HepG2 (cell line): ENCODE results near the gene TAS1R3. TPM values are rescaled to one million over a fixed set of nuclear protein-coding genes. Genes with fewer than 3 reads are reported as not detected.

Experiments used
- MZF1 ChIP-seq: sonication (generic); formaldehyde crosslinking; IDR thresholded peaks from 2 replicates; pipeline ENCODE4 v1.8.1; 2023; ENCODE audit warnings: mild to moderate bottlenecking, missing genetic modification reagents, borderline replicate concordance
- NCOA1 ChIP-seq: sonication (generic); formaldehyde crosslinking; IDR thresholded peaks from 2 replicates; pipeline ENCODE4 v1.9.0; 2021; ENCODE audit warnings: missing genetic modification reagents
- SALL1 ChIP-seq: sonication (generic); formaldehyde crosslinking; IDR thresholded peaks from 2 replicates; pipeline ENCODE4 v1.8.0; 2022; ENCODE audit warnings: mild to moderate bottlenecking, missing genetic modification reagents
- SOX13 ChIP-seq, 3 experiments: fragments of 450-650 bp in 1 of 3; sonication (generic) in 1 of 3; formaldehyde crosslinking in 1 of 3; IDR thresholded peaks in 2 of 3; conservative IDR thresholded peaks in 1 of 3; 2 replicates each; pipeline versions ENCODE4 v1.5.0 to v1.6.1; 2016 to 2020; ENCODE audit warnings: antibody characterized with exemption in 1 of 3, mild to moderate bottlenecking in 1 of 3, missing compliant biosample characterization in 1 of 3, missing genetic modification reagents in 1 of 3, moderate library complexity in 1 of 3
- ZNF432 ChIP-seq: sonication (generic); formaldehyde crosslinking; IDR thresholded peaks from 2 replicates; pipeline ENCODE4 v1.5.0; 2020; ENCODE audit warnings: missing genetic modification reagents, mild to moderate bottlenecking, borderline replicate concordance
- ZNF543 ChIP-seq: sonication (generic); formaldehyde crosslinking; IDR thresholded peaks from 2 replicates; pipeline ENCODE4 v1.4.0; 2020; ENCODE audit warnings: mild to moderate bottlenecking, missing genetic modification reagents
- ZNF567 ChIP-seq: sonication (generic); formaldehyde crosslinking; IDR thresholded peaks from 2 replicates; pipeline ENCODE4 v1.8.1; 2023; ENCODE audit warnings: mild to moderate bottlenecking, missing genetic modification reagents, borderline replicate concordance
- ZNF672 ChIP-seq: sonication (generic); formaldehyde crosslinking; IDR thresholded peaks from 2 replicates; pipeline ENCODE4 v1.8.1; 2022; ENCODE audit warnings: missing genetic modification reagents
- polyA plus RNA-seq, 8 experiments: library from polyadenylated mRNA; depleted of rRNA in 3 of 8; stranded (reverse) in 7 of 8; unstranded in 1 of 8; fragments of >200 nt; fragmentation: Illumina TruSeq in 4 of 8; extraction: Trizol in 4 of 8; gene quantifications; 2 replicates each; pipeline versions ENCODE4 v1.2.1 to v1.2.3, GENCODE V29; 2011 to 2016; ENCODE audit warnings: low read depth in 4 of 8, missing spikeins in 1 of 8, mixed read lengths in 1 of 8; ENCODE audit not compliant: insufficient read depth in 1 of 8
- total RNA-seq, 5 experiments: library from RNA; depleted of rRNA; stranded (reverse); fragments of >200 nt; fragmentation: Illumina TruSeq; extraction: Trizol; gene quantifications; 2 replicates each; pipeline ENCODE4 v1.2.3, GENCODE V29; 2016; ENCODE audit warnings: low read depth in 1 of 5
- TF ChIP-seq, protein P1 (sequence below), 2 experiments: fragments of 450-650 bp in 1 of 2; sonication (generic) in 1 of 2; formaldehyde crosslinking in 1 of 2; IDR thresholded peaks; 2 replicates each; pipeline versions ENCODE4 v1.6.1 to v1.8.0; 2016 to 2022; ENCODE audit warnings: antibody characterized with exemption in 1 of 2, mild to moderate bottlenecking in 1 of 2, missing genetic modification reagents in 1 of 2
- TF ChIP-seq, protein P2 (sequence below): sonication (generic); formaldehyde crosslinking; IDR thresholded peaks from 2 replicates; pipeline ENCODE4 v1.8.1; 2023; ENCODE audit warnings: mild to moderate bottlenecking, missing genetic modification reagents
- TF ChIP-seq, protein P3 (sequence below): sonication (generic); formaldehyde crosslinking; IDR thresholded peaks from 2 replicates; pipeline ENCODE4 v1.8.0; 2022; ENCODE audit warnings: missing genetic modification reagents, mild to moderate bottlenecking, moderate library complexity, borderline replicate concordance
- TF ChIP-seq, protein P4 (sequence below): IDR thresholded peaks from 2 replicates; pipeline ENCODE4 v1.6.1; 2016; ENCODE audit warnings: missing biosample characterization, missing genetic modification reagents, low read depth

TAS1R3 gene
- total and polyA plus RNA-seq, 2 of the 13 experiments (the other 11 are each of a cell fraction or from before 2014, with no cell fraction given): 0.13 to 0.15 TPM

DNA sequence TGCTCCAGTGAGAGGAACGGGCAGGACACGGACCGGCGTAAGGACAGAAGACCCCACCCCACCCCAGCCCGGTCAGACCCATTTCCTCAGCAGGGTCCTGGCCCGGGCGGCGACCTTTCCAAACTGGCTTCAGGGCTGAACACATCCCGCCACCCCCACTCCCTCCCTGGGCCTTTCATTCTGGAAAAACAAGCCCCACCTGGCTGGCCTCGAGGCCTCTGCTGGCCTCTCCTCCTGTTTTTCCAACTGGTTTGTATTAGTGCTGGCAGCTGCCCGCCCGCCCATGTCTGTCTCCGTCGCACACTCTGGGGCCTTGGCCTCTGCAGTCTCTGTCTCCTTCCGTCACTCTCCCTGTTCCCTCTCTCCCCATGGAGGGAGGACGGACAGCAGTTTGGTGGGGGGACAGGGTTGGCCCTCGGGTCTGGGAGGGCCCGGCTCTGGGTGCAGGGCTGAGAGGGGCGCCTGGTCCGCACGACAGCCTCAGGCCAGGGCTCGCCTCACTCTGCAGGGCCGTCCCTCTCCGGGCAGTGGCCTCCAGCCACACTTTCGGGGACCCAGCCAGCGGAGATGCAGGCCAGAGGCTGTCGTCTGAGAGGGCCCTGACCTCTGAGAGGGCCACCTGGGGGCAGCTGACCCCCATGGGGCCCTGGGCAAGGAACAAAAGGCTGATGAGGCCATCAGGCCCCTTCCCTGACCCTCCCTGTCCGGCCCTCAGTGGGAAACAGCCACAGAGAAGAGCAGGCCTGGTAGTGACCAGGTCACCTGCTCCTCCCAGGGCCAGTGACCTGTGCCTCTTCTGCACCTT, 28.8 kb downstream of the TAS1R3 start (continued):
- TF ChIP-seq, protein P1, sequence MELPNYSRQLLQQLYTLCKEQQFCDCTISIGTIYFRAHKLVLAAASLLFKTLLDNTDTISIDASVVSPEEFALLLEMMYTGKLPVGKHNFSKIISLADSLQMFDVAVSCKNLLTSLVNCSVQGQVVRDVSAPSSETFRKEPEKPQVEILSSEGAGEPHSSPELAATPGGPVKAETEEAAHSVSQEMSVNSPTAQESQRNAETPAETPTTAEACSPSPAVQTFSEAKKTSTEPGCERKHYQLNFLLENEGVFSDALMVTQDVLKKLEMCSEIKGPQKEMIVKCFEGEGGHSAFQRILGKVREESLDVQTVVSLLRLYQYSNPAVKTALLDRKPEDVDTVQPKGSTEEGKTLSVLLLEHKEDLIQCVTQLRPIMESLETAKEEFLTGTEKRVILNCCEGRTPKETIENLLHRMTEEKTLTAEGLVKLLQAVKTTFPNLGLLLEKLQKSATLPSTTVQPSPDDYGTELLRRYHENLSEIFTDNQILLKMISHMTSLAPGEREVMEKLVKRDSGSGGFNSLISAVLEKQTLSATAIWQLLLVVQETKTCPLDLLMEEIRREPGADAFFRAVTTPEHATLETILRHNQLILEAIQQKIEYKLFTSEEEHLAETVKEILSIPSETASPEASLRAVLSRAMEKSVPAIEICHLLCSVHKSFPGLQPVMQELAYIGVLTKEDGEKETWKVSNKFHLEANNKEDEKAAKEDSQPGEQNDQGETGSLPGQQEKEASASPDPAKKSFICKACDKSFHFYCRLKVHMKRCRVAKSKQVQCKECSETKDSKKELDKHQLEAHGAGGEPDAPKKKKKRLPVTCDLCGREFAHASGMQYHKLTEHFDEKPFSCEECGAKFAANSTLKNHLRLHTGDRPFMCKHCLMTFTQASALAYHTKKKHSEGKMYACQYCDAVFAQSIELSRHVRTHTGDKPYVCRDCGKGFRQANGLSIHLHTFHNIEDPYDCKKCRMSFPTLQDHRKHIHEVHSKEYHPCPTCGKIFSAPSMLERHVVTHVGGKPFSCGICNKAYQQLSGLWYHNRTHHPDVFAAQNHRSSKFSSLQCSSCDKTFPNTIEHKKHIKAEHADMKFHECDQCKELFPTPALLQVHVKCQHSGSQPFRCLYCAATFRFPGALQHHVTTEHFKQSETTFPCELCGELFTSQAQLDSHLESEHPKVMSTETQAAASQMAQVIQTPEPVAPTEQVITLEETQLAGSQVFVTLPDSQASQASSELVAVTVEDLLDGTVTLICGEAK (IDR thresholded peaks at IDR 0.05): no peak
- TF ChIP-seq, protein P1 (CRISPR knock-in tag; IDR thresholded peaks at IDR 0.05): peak; percentile 47; the same call in 1 of the 2 replicates
- TF ChIP-seq MZF1: no peak
- TF ChIP-seq, protein P2, sequence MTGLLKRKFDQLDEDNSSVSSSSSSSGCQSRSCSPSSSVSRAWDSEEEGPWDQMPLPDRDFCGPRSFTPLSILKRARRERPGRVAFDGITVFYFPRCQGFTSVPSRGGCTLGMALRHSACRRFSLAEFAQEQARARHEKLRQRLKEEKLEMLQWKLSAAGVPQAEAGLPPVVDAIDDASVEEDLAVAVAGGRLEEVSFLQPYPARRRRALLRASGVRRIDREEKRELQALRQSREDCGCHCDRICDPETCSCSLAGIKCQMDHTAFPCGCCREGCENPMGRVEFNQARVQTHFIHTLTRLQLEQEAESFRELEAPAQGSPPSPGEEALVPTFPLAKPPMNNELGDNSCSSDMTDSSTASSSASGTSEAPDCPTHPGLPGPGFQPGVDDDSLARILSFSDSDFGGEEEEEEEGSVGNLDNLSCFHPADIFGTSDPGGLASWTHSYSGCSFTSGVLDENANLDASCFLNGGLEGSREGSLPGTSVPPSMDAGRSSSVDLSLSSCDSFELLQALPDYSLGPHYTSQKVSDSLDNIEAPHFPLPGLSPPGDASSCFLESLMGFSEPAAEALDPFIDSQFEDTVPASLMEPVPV: peak; percentile 90
- TF ChIP-seq NCOA1 (CRISPR knock-in tag): no peak
- no peak for TF ChIP-seq ZNF432
- peak; percentile 81 for TF ChIP-seq ZNF543
- TF ChIP-seq, protein P3, sequence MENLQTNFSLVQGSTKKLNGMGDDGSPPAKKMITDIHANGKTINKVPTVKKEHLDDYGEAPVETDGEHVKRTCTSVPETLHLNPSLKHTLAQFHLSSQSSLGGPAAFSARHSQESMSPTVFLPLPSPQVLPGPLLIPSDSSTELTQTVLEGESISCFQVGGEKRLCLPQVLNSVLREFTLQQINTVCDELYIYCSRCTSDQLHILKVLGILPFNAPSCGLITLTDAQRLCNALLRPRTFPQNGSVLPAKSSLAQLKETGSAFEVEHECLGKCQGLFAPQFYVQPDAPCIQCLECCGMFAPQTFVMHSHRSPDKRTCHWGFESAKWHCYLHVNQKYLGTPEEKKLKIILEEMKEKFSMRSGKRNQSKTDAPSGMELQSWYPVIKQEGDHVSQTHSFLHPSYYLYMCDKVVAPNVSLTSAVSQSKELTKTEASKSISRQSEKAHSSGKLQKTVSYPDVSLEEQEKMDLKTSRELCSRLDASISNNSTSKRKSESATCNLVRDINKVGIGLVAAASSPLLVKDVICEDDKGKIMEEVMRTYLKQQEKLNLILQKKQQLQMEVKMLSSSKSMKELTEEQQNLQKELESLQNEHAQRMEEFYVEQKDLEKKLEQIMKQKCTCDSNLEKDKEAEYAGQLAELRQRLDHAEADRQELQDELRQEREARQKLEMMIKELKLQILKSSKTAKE: peak; percentile 69
- TF ChIP-seq ZNF672 (CRISPR knock-in tag): no peak
- peak; percentile 84 for TF ChIP-seq SOX13 (IDR thresholded peaks at IDR 0.05)
- peak in 1 of 2 experiments; percentile 98; a peak in 2 of 4 replicates for TF ChIP-seq SOX13 (CRISPR knock-in tag; conservative IDR thresholded peaks at IDR 0.05 in 1 of 2, IDR thresholded peaks at IDR 0.05 in 1 of 2)
- TF ChIP-seq ZNF567 (CRISPR knock-in tag): no peak
- TF ChIP-seq, protein P4, sequence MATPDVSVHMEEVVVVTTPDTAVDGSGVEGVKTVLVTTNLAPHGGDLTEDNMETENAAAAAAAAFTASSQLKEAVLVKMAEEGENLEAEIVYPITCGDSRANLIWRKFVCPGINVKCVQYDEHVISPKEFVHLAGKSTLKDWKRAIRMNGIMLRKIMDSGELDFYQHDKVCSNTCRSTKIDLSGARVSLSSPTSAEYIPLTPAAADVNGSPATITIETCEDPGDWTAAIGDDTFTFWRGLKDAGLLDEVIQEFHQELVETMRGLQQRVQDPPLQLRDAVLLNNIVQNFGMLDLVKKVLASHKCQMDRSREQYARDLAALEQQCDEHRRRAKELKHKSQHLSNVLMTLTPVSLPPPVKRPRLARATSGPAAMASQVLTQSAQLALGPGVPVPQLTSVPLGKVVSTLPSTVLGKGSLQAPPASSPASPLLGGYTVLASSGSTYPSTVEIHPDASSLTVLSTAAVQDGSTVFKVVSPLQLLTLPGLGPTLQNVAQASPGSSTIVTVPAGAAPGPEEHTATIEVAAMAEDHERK (CRISPR knock-in tag): no peak
- TF ChIP-seq SALL1 (CRISPR knock-in tag): peak; percentile 68; the same call in 1 of the 2 replicates
